Karpas-422 (cell line): ENCODE results near the gene NME4. TPM values are rescaled to one million over a fixed set of nuclear protein-coding genes. Genes with fewer than 3 reads are reported as not detected.
A peak's percentile ranks its signal among the peaks of the same experiment; 100 is the strongest.
"Not testable (repeated sequence)": the region's sequence is repeated elsewhere in the genome, so short reads cannot be mapped to it uniquely, and the experiment has no call there.

Source experiments
- DNase-seq: peaks from one replicate; pipeline ENCODE4 v3.0.0-alpha.2; 2015
- H2AFZ ChIP-seq: fragments of 200-600 bp; sonication (generic); 2 replicates; pipeline ENCODE4 v1.6.1; 2014; ENCODE audit warnings: antibody characterized with exemption, low read length, mixed read lengths
- H3K27ac ChIP-seq: fragments of 200-600 bp; sonication (generic); 2 replicates; pipeline ENCODE4 v1.5.1; 2014; ENCODE audit warnings: mild to moderate bottlenecking, low read length, moderate library complexity
- H3K27me3 ChIP-seq: fragments of 200-600 bp; sonication (generic); 2 replicates; pipeline ENCODE4 v1.6.1; 2014; ENCODE audit warnings: low read length, mixed read lengths
- H3K36me3 ChIP-seq: fragments of 200-600 bp; sonication (generic); 2 replicates; pipeline ENCODE4 v1.6.1; 2014; ENCODE audit warnings: low read length, mixed read lengths; ENCODE audit not compliant: insufficient read depth
- H3K4me1 ChIP-seq: fragments of 200-600 bp; sonication (generic); 2 replicates; pipeline ENCODE4 v1.6.1; 2014; ENCODE audit warnings: mild to moderate bottlenecking, low read length, mixed read lengths
- H3K4me2 ChIP-seq: fragments of 200-600 bp; sonication (generic); 2 replicates; pipeline ENCODE4 v1.6.1; 2014; ENCODE audit warnings: low read length, low read depth, mild to moderate bottlenecking; ENCODE audit not compliant: poor library complexity, severe bottlenecking
- H3K4me3 ChIP-seq: fragments of 200-600 bp; sonication (generic); 2 replicates; pipeline ENCODE4 v1.5.1; 2014; ENCODE audit warnings: mild to moderate bottlenecking, antibody characterized with exemption, low read length, mixed read lengths
- H3K79me2 ChIP-seq: fragments of 200-600 bp; sonication (generic); 2 replicates; pipeline ENCODE4 v1.6.1; 2014; ENCODE audit warnings: mild to moderate bottlenecking, low read length, mixed read lengths
- H3K9ac ChIP-seq: fragments of 200-600 bp; sonication (generic); 2 replicates; pipeline ENCODE4 v1.6.0; 2014; ENCODE audit warnings: low read length
- H3K9me2 ChIP-seq: fragments of 200-600 bp; sonication (generic), shearing (Covaris generic); replicated peaks from 2 replicates; pipeline ENCODE4 v1.6.0; 2014; ENCODE audit warnings: mild to moderate bottlenecking, low read length, moderate library complexity; ENCODE audit not compliant: insufficient read depth
- H3K9me3 ChIP-seq: fragments of 300-700, 200-600 bp; sonication (generic); 2 replicates; pipeline ENCODE4 v1.6.1; 2014; ENCODE audit warnings: low read length, mixed read lengths
- H4K20me1 ChIP-seq: fragments of 200-600 bp; sonication (generic); 2 replicates; pipeline ENCODE4 v1.6.1; 2014; ENCODE audit warnings: mild to moderate bottlenecking, antibody characterized with exemption, low read length, low read depth; ENCODE audit not compliant: insufficient read depth
- total RNA-seq: library from RNA; depleted of rRNA; stranded (reverse); fragments of >200 nt; shearing (Covaris generic); gene quantifications from 2 replicates; pipeline ENCODE4 v1.2.3, GENCODE V29; 2014; ENCODE audit warnings: low replicate concordance

Gene NME4
- total RNA-seq, 1 experiment from 2014 or later, result 102 TPM

DNA sequence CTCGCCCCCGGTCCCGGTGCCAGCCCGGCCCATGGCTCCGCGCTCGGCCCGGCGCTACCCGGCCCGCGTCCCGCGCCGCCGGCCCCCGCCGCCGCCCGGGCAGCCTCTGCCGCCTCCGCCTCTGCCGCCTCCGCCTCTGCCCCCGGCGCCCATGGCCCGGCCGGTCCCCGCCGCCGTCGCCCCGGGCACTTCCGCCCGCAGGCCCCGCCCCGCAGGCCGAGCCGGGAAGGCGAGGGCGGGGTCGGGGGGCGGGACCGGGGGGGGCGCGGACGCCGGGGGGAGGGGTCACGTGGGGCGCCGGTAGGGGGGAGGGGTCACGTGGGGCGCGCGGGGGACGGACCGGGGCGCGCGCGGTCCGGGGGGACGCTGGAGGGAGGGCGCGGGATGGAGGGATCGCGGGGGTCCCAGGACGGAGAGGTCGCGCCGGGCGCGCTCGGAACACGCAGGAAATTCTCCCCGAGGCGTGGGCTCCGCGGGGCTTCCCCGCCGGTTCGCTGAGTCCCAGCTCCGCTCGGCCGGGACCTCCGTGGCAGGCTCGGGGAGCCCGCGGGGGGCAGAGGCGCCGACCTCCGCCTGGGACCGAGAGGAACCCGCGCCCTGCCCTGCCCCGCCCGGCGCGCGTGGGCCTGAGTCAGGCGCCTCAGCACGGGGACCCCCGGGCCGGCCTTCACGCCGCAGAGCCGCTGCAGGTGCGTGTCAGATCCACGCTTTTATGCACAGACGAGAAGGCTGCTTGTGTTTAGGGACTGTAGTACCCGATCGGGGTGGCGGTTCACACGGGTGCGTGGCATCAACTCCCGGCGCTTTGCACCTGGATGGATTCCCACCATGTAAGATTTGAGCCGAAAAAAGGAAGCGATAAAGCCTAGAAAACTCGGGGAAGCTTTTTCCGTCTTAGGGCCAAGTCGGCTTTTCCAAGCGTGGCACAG is 14.9 kb upstream of the NME4 start, which contains the start of gene PGAP6:
TSS of gene PGAP6 (minus strand) at position 190 of the 929 bp plus-strand sequence. CDS start at position 33, 157 bp downstream.
- H3K79me2 ChIP-seq, result peaks cover 13% of the 10 kb centered on the region
- DNase-seq, result peak; percentile 92
- peak within 1 kb of the TSS; percentile 98 for H2AFZ ChIP-seq
- H3K9ac ChIP-seq, result peak within 1 kb of the TSS; percentile 93
- H3K27ac ChIP-seq, result no peak within 1 kb of the TSS; the same call in 1 of the 2 replicates
- no peaks in the 10 kb centered on the region for H3K36me3 ChIP-seq
- peak within 1 kb of the TSS; percentile 99 for H3K4me2 ChIP-seq
- H3K9me3 ChIP-seq, result no peaks in the 10 kb centered on the region
- no peaks in the 10 kb centered on the region for H3K9me2 ChIP-seq
- peaks cover 26% of the 10 kb centered on the region for H3K4me1 ChIP-seq
- H3K27me3 ChIP-seq, result no peaks in the 10 kb centered on the region
- H3K4me3 ChIP-seq, result peak within 1 kb of the TSS; percentile 99
- no peaks in the 10 kb centered on the region; the same call in 1 of the 2 replicates for H4K20me1 ChIP-seq

DNA sequence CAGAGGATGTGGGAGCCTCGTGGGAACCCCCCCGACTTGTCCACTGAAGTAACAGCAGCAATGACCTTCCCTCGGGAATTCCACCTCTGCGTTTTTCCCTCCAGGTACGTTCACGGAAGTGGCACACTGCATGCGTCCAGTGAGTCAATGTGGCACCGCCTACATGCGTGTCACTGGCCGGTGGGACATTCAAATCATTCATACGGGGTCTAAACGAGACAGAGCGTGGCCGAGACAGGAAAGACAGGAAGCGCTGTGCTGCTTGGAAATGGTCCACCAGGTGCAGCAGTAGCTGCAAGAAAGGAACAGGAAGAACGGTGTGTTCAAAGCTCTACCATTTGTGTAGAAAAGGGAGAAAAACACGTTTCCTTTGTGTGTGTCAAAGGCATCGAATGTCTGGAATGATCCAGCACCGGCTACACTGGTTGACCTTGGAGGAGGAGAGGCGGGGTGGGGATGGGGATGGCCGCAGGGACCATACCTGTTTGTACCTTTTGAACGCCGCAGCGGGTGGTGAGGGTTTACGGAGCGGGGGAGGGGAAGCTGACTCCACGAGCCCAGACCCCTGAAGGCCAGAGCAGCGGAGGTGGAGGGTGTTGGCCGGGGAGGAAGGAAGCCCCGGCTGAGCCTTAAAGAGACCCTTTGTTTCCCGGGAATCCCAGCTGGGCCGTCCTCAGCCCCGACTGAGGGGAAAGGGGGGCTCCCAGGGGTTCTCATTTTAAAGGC is 13.5 kb upstream of the NME4 start:
- DNase-seq, result peak; percentile 84
- no peaks in the 10 kb centered on the region for H3K27me3 ChIP-seq
- H3K4me2 ChIP-seq, result peak overlapping the region; percentile 99
- no peaks in the 10 kb centered on the region for H3K9me3 ChIP-seq
- H3K27ac ChIP-seq, result no peak overlapping the region
- no peaks in the 10 kb centered on the region; the same call in 1 of the 2 replicates for H4K20me1 ChIP-seq
- H3K4me1 ChIP-seq, result peaks cover 26% of the 10 kb centered on the region
- H3K4me3 ChIP-seq, result peak overlapping the region; percentile 99
- H2AFZ ChIP-seq, result no peak overlapping the region; the same call in 1 of the 2 replicates
- no peaks in the 10 kb centered on the region for H3K36me3 ChIP-seq
- H3K9me2 ChIP-seq, result no peaks in the 10 kb centered on the region
- peaks cover 13% of the 10 kb centered on the region for H3K79me2 ChIP-seq
- H3K9ac ChIP-seq, result peak overlapping the region; percentile 93

DNA sequence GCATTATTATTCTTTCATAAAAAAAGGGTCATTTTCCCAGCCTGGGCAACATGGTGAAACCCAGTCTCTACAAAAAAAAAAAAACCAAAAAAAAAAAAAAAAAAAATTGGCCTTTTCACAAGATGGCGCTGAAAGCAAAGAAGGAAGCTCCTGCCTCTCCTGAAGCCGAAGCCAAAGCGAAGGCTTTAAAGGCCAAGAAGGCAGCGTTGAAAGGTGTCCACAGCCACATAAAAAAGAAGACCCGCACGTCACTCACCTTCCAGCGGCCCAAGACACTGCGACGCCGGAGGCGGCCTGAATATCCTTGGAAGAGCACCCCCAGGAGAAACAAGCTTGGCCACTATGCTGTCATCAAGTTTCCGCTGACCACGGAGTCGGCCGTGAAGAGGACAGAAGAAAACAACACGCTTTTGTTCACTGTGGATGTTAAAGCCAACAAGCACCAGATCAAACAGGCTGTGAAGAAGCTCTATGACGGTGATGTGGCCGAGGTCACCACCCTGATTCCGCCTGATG is 10.3 kb upstream of the NME4 start:
- Histone ChIP-seq H3K4me2 (no peak overlapping the region), H3K4me1 (peaks cover 18% of the 10 kb centered on the region)

DNA sequence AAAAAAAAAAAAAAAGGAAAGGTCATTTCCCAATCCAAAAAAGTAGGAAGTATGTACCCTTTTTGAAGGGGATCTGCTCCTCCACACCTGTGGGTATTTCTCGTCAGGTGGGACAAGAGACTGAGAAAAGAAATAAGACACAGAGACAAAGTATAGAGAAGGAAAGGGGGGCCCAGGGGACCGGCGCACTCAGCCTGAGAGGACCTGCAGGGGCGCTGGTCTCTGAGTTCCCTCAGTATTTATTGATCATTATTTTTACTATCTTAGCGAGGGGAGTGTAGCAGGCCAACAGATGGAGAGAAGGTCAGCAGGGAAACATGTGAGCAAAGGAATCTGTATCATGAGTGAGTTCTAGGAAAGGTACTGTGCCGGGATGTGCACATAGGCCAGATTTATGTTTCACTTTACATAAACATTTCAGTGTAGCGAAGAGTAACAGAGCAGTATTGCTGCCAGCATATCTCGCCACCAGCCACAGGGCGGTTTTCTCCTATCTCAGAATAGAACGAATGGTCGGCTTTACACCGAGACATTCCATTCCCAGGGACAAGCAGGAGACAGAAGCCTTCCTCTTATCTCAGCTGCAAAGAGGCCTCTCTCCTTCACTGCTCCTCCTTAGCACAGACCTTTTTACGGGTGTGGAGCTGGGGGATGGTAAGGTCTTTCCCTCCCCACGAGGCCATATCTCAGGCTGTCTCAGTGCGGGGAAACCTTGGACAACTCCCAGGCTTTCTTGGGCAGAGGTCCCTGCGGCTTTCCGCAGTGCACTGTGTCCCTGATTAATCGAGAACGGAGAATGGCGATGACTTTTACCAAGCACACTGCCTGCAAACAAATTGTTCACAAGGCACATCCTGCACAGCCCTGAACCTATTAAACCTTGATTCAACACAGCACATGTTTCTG is 9.0 kb upstream of the NME4 start:
- H3K9ac ChIP-seq, H3K4me2 ChIP-seq, H3K9me3 ChIP-seq, H2AFZ ChIP-seq, H3K4me3 ChIP-seq, H3K27me3 ChIP-seq, H4K20me1 ChIP-seq, H3K79me2 ChIP-seq, H3K36me3 ChIP-seq, DNase-seq, H3K27ac ChIP-seq, H3K9me2 ChIP-seq, H3K4me1 ChIP-seq: not testable (repeated sequence)

More for the DNA sequence above, 10.3 kb upstream of the NME4 start:
- H3K9ac ChIP-seq, result no peak overlapping the region
- no peaks in the 10 kb centered on the region for H4K20me1 ChIP-seq
- no peaks in the 10 kb centered on the region for H3K79me2 ChIP-seq
- no peaks in the 10 kb centered on the region for H3K9me2 ChIP-seq
- H3K9me3 ChIP-seq, result no peaks in the 10 kb centered on the region
- H2AFZ ChIP-seq, result no peak overlapping the region
- H3K27ac ChIP-seq, result no peak overlapping the region
- no peak for DNase-seq
- no peaks in the 10 kb centered on the region for H3K27me3 ChIP-seq
- no peak overlapping the region for H3K4me3 ChIP-seq
- H3K36me3 ChIP-seq, result no peaks in the 10 kb centered on the region

DNA sequence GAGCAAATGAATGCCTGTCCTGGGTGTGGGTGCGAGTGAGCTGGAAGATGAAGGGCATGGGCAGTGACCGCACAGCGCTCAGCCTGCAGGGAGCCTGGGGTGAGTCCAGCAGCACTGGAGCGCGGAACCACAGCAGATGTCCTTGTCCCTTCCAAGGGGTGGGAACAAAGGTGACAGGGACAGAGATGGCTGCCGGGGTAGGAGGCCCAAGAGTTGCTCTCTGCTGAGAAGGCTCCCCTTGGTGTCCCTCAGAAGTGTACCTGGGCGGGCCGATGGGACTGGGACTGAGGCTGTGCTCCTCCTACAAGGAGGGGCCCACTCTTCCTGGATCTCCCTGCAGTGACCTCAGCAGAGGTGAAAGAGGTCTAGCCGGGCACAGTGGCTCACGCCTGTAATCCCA is 7.6 kb upstream of the NME4 start:
- no peaks in the 10 kb centered on the region for H4K20me1 ChIP-seq
- no peak overlapping the region for H3K4me2 ChIP-seq
- no peaks in the 10 kb centered on the region for H3K36me3 ChIP-seq
- H2AFZ ChIP-seq, result no peak overlapping the region
- H3K79me2 ChIP-seq, result no peaks in the 10 kb centered on the region
- no peak for DNase-seq
- H3K9me3 ChIP-seq, result peaks cover 3% of the 10 kb centered on the region; the same call in 1 of the 2 replicates
- H3K4me3 ChIP-seq, result no peak overlapping the region
- H3K9me2 ChIP-seq, result no peaks in the 10 kb centered on the region
- H3K4me1 ChIP-seq, result no peaks in the 10 kb centered on the region
- H3K27ac ChIP-seq, result no peak overlapping the region
- H3K9ac ChIP-seq, result no peak overlapping the region
- no peaks in the 10 kb centered on the region for H3K27me3 ChIP-seq

DNA sequence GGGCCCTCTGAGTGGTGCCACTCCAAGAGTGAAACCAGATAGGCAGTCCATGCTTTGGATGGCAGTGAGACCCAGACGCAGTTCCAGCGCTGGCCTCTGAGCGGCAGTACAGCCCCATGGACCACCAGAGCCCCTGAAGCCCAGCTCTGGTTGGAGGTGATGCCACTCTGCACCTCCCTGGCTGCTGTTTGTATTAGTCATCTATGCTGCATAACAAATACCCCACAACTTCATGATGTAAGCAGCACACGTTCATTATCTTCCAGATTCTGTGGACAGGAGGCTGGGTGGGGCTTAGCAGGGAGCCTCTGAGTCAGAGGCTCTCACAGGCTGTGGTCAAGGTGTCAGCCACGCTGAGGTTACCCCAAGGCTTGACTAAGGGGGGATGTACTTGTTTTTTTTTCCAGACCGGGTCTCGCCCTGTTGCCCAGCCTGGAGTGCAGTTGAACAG is 5.1 kb upstream of the NME4 start:
- peaks cover 6% of the 10 kb centered on the region for H3K4me1 ChIP-seq
- no peaks in the 10 kb centered on the region for H3K79me2 ChIP-seq
- no peak overlapping the region for H3K4me2 ChIP-seq
- H2AFZ ChIP-seq, result no peak overlapping the region
- DNase-seq, result peak; percentile 93
- H4K20me1 ChIP-seq, result no peaks in the 10 kb centered on the region
- H3K27me3 ChIP-seq, result no peaks in the 10 kb centered on the region
- no peak overlapping the region for H3K27ac ChIP-seq
- no peaks in the 10 kb centered on the region for H3K36me3 ChIP-seq
- H3K4me3 ChIP-seq, result no peak overlapping the region
- H3K9me3 ChIP-seq, result peaks cover 3% of the 10 kb centered on the region; the same call in 1 of the 2 replicates
- H3K9me2 ChIP-seq, result no peaks in the 10 kb centered on the region
- H3K9ac ChIP-seq, result no peak overlapping the region

DNA sequence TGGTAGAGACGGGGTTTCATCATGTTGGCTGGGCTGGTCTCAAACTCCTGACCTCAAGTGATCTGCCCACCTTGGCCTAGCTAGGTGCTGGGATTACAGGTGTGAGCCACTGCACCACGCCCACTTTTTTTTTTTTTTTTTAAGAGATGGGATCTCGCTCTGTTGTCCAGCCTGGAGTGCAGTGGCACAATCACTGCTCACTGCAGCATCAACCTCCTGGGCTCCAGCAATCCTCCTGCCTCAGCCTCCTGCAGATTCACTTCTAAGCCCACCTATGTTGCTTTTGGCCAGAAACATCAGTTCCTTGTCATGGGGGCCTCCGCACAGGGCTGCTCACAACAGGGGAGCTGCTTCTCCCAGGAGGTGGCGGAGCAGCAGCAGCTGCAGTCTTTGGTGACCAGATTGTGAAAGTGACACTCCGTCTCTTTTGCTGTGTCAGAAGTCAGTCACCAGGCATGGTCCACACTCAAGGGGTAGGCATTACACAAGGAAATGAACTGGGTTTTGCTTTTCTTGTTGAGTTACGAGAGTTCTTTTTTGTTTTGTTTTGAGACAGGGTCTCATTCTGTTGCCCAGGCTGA is 4.5 kb upstream of the NME4 start:
- H3K9ac ChIP-seq, result no peak overlapping the region
- no peaks in the 10 kb centered on the region for H3K27me3 ChIP-seq
- H4K20me1 ChIP-seq, result no peaks in the 10 kb centered on the region
- H3K36me3 ChIP-seq, result no peaks in the 10 kb centered on the region
- no peak overlapping the region for H3K4me2 ChIP-seq
- no peak for DNase-seq
- no peak overlapping the region for H2AFZ ChIP-seq
- H3K9me2 ChIP-seq, result no peaks in the 10 kb centered on the region
- H3K9me3 ChIP-seq, result peaks cover 3% of the 10 kb centered on the region; the same call in 1 of the 2 replicates
- H3K4me3 ChIP-seq, result no peak overlapping the region
- H3K4me1 ChIP-seq, result peaks cover 6% of the 10 kb centered on the region
- no peaks in the 10 kb centered on the region for H3K79me2 ChIP-seq
- no peak overlapping the region for H3K27ac ChIP-seq
